Left kidney (tissue), 2 donors: ENCODE measurements around the gene ADGRV1. TPM values are rescaled to one million over a fixed set of nuclear protein-coding genes. Genes with fewer than 3 reads are reported as not detected.
"Not testable (repeated sequence)": the region's sequence is repeated elsewhere in the genome, so short reads cannot be mapped to it uniquely, and the experiment has no call there.

ENCODE experiments used
- DNase-seq: peaks from one replicate; pipeline ENCODE4 v3.0.0-alpha.2; 2013
- polyA plus RNA-seq: library from polyadenylated mRNA; unstranded; fragments of 120-200 nt; gene quantifications from one replicate; pipeline ENCODE4 v1.2.1, GENCODE V29; 2013; ENCODE audit not compliant: insufficient read length

The ADGRV1 gene
- polyA plus RNA-seq, 1 donor, result 12.5 TPM

DNA sequence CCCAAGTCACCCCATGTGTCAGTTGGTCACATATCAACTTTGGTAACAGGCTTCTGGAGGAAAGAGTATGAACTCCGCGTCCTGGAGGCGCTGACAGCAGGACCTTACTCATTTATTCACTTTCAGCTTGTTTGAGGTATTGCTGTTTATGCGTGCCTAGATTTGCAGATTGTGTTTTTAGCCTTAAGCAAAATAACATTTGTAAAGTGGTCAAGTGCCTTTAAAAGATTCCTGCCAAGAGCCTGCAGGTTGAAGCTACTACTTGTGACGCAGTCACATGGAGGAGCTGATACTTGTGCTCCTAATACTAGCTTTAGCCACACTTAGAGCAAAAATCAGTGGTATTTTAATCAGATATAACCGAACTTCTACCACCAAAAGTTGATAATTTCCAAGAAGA lies 351.3 kb downstream of the ADGRV1 start:
- DNase-seq, result no peak

GRCh38 chr5:90911169-90911568 lies 352.6 kb downstream of the ADGRV1 start:
- DNase-seq, result no peak

DNA sequence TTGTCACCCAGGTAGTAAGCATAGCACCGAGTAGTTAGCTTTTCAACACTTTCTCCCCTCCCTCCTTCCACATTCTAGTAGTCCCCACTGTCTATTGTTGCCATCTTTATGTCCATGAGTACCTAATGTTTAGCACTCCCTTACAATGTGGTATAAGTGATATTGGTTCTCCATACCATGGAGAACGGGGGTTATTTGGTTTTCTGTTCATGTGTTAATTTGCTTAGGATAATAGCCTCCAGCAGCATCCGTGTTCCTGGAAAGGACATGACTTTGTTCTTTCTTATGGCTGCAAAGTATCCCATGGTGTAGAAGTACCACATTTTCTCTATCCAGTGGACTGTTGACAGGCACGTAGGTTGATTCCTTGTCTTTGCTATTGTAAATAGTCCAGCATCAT lies 353.9 kb downstream of the ADGRV1 start:
- no peak for DNase-seq

- no peak for DNase-seq
These were observed 356.8 kb downstream of the ADGRV1 start for GRCh38 chr5:90915393-90915792.

DNA sequence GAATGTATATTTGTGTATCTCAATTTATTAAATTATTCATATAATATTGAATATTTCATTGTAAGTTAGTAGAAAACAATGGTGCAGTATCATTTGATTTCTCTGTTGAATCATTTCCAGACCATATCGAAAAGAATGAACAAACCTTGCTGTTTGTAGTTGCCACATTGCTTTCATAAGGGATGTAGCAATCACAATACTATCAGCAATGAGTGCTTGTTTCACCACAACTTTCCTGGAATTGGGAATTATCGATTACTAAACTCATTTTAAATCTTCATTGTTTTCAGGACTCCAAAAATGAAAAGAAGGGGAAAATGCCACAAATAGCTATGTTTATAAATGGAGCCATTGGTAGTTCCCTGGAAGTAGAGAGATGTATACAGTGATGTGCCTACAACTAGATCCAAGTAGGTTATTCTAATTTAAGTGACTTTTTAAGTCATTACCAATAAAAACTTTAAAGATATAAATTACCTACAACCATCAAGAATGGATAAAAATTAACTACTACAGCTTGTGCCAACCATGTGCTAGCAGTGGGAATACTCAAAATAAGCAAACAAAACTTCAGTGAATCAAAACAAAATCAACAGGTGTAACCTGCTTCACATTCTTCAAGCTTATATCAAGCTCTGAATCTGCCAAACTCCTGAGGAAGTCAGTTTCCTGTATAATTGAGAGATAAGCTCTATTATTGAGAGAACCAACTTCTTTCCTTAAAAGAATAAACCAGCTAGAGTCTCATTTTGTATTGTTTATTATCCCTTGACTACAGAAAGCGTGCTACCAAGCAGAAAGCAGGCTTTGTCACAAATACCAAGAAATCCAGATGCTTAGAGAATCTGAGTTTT lies 358.6 kb downstream of the ADGRV1 start:
- no peak for DNase-seq

DNA sequence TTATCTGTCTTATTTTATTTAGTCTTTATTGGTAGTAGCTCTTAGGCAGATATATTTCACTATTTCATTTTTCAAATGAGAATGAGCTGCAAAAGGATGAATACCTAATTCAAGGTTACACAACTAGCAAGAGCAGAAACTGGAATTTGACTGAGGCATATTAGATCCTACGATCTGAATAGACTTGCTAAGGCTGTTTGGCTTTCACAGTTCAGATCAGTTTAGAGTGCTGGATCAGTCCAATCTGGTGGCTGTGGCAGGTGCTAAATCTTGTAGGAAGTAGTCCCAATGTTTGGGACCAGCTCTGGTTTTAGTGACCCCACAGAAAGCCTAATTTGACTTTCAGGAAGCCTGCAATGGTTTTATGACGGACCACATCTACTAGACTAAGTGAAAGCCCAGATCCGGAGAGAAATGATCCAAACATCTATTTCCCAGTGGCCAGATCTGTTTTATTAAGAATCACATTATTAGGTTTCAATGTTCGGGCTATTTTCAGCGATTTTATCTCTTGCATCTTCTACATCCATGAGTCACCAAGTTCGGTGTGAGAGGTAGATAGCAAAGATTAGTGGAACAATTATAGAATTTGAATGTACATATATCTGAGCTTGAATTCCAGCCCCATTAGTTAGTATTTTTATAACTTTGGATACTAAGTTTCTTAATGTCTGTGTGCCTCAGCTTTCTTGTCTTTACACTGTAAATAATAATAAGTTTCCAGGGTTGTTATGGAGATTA lies 359.5 kb downstream of the ADGRV1 start:
- DNase-seq, result no peak

- DNase-seq, result no peak
These were observed 362.9 kb downstream of the ADGRV1 start for GRCh38 chr5:90921418-90921973.

DNA sequence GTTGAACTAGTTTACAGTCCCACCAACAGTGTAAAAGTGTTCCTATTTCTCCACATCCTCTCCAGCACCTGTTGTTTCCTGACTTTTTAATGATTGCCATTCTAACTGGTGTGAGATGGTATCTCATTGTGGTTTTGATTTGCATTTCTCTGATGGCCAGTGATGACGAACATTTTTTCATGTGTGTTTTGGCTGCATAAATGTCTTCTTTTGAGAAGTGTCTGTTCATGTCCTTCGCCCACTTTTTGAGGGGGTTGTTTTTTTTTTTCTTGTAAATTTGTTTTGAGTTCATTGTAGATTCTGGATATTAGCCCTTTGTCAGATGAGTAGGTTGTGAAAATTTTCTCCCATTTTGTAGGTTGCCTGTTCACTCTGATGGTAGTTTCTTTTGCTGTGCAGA lies 365.6 kb downstream of the ADGRV1 start:
- DNase-seq, result not testable (repeated sequence)

DNA sequence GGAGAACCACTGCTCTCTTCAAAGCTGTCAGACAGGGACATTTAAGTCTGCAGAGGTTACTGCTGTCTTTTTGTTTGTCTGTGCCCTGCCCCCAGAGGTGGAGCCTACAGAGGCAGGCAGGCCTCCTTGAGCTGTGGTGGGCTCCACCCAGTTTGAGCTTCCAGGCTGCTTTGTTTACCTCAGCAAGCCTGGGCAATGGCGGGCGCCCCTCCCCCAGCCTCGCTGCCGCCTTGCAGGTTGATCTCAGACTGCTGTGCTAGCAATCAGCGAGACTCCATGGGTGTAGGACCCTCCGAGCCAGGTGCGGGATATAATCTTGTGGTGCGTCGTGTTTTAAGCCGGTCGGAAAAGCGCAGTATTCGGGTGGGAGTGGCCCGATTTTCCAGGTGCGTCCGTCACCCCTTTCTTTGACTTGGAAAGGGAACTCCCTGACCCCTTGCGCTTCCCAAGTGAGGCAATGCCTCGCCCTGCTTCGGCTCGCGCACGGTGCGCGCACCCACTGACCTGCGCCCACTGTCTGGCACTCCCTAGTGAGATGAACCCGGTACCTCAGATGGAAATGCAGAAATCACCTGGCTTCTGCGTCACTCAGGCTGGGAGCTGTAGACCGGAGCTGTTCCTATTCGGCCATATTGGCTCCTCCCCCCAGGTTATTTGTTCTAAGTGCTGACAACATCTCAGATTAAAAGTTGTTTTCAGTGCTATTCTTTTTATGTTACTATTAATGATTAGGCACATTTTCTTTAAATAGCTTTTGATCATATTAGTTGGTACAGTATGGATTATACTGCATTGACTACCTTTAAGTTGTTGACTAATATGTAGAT lies 370.6 kb downstream of the ADGRV1 start:
- not testable (repeated sequence) for DNase-seq

DNA sequence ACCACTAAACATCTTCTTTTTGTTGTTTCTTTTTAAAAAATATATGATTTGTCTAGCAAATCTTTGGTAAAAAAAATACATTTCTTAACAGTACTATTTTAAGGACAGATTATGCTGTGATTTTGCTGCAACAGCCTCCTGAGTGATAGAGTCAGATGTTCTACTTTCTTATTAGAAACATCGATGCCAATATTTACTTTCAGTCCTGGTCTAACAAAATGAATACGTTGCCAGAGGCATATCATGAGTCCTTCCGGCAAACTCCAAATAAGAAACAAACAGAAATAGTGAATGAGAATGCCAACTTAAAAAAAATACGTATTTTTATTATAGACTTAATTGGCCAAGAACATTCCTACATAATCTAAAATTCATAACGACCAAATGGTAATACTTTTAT lies 371.5 kb downstream of the ADGRV1 start:
- DNase-seq, result no peak

DNA sequence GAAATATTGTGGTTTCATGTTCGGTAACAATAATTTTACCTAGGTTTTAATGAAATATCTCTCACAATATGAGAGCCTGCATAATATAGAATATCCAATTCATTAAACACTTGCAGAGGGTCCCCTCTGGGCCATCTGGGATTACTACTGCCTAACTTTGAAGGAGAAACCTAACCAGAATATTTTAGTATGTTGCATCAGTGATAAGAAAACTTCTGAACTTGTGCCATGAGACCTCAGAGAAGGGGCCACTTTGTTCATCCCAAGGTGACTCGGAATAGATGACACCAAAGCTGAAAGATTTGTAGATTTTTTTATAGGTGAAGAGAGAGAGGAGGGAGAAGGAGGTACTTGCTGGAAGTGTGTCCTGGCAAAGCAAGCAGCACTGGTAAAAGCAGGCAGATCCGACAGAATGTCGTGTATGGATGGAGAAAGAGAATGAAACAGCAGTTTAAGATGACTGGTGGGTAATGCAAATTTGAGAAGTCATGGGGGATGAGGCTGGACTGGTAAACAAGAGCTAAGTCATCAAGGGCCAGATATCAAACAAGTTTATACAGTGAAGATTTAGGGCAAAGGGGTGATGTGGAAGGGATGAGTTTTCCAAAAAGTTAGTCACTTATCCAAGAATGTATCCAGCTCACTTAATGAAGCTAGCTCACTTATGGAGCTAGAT lies 372.3 kb downstream of the ADGRV1 start:
- no peak for DNase-seq

DNA sequence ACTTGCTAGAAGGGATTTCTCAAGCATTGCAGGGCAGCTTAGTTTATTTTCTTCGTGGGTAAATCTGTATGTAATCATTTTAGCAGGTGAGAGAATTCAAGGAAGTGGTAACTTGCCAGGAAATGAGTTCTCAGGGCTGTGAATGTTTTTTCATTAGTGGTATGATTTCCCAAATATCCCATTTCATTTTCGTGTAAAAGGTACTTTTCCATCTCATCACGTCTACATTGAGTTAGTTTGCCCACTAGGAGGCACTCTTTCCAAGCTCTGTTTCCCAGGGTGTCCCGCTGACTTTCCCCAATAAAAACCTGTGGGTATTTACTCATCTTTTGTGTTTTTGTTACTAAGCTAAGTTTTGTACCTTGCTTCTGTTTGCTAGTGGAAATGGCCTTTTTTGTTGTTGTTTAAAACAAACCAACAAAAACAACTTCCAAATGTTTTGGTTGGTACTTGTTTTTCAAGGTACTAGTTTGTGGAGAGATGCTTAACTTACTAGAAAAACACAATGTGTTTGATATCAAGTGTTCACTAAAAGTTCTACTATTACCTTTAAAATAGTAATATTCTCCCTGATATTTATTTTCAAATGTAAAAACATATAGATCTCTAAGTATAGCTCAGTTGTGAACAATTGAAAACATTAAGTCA lies 373.6 kb downstream of the ADGRV1 start:
- DNase-seq, result peak; percentile 82

DNA sequence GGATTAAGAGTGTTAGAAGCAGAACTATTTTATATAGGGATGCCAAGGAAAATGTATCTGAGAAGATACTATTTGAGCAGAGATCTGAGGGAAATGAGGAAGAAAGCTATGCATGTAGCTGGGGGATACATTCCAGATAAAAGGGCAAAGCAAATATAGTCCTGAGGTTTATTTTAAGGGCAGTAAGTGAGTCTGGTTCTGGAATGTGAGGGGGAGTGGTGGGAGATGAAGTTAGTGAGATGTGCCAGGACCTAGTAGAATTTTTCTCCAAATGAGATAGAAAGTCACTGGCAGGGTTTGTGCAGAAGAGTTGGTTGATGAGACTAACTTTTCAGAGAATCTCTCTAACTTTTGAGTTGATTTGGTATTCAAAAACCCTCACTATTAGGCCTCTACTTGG lies 374.7 kb downstream of the ADGRV1 start:
- DNase-seq, result no peak

DNA sequence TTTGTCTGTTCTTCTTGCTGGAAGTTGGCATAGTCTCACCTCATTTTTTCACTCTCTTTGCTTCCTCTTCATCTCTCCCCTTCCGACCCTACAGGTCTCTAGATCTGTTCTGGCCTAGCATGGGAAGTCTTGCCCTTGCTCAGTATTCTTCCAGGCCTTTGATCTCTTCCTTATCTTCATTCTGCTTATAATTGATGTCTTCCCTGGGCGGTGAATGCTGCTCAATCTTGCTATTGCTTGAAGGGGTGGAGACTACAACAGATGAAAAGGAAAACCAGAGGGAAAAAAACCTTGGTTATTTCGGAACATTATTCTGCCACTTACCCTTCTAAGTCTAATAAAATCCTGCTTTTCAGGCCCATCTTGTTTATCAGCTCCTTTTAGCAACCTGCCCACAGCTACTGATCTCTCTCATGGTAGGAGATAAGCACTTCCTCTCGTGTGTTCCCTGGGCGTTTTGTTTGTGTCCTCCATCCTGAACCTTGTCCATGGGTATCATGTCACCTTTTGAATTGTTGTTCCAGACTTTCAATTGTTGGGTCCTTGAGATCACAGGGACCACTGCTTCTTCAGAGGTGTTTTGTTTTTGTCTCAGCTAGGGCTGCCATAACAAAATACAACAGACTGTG lies 375.6 kb downstream of the ADGRV1 start:
- no peak for DNase-seq

DNA sequence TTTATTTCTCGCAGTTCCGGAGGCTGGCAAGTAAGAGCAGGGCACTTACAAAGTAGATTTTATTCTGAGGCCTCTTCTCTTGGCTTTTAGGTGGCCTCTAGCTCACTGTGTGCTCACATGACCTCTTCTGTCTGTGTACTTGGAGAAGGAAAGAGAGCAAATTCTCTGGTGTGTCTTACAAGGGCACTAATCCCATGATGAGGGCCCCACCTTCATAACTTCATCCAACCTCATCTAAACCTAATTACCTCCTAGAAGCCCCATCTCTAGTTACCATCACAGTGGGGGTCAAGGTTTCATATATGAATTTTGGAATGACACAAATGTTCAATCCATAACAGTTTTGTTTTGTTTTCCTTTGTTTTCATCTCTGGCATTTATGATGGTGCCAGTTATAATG lies 376.1 kb downstream of the ADGRV1 start:
- DNase-seq, result no peak

GRCh38 chr5:90939211-90939610 lies 380.6 kb downstream of the ADGRV1 start:
- DNase-seq, result peak; percentile 30

DNA sequence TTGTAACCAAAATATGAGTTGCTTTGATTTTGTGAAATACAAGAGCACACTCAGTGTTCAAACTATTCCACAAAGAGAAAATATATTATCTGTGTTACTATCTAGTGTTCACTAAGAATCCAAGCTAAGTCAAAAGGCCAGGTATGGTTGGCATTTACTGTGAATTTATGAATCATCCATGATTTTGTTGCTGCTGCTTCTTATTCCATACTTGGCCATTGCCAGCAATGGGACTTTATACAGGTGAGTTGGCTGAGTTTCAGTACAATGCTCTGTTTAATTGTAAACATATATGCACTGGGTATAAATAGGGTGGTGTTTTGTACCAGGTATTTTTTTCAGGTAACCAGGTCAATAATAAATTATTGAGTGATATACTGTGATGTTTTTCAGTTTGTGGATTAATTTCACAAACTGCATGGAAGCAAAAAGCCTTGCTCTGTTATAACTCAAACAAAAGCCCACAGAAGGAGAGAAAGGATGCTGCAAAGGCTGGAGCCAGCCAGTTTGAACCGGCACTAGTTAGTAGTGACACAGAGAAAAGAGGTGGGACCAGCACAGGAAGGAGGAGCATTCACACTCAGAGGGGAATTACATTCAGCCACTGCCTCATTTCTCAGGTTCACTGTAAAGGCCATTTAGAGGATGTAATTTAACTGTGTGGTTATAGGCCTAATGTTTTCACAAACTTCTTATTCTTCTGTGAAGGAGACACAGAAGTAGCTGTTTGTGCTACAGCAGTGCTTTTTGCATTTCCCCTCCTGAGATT lies 381.8 kb downstream of the ADGRV1 start:
- DNase-seq, result peak; percentile 88

GRCh38 chr5:90941002-90941720 lies 382.6 kb downstream of the ADGRV1 start:
- DNase-seq, result peak; percentile 73

DNA sequence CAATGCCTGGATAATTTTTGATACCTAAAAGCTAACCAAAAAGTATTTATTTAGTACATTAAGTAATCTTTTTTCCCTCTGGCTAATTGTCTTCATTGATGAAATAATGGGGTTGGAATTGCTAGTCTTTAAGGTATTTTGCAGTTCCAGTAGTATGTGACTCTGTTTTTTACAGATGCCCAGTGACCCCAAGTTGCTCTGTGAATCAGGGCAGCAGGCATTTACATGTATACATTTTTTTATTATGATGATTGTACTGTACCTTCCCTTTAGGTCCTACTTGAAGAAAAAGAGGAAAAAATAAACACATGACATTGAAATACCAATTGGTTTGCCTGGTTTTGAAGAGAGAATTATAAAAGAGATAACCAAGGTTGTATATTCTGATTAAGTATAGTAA lies 385.5 kb downstream of the ADGRV1 start:
- no peak for DNase-seq
